Suppressor macrophage (primary cell): Measurements from ENCODE around the gene PSME4.
"Not testable (repeated sequence)": the region's sequence is repeated elsewhere in the genome, so short reads cannot be mapped to it uniquely, and the experiment has no call there.

Experiments used
- DNase-seq, 4 experiments: peaks; one replicate each; pipeline ENCODE4 v3.0.0-alpha.2; 2020 to 2022

Gene PSME4

DNA sequence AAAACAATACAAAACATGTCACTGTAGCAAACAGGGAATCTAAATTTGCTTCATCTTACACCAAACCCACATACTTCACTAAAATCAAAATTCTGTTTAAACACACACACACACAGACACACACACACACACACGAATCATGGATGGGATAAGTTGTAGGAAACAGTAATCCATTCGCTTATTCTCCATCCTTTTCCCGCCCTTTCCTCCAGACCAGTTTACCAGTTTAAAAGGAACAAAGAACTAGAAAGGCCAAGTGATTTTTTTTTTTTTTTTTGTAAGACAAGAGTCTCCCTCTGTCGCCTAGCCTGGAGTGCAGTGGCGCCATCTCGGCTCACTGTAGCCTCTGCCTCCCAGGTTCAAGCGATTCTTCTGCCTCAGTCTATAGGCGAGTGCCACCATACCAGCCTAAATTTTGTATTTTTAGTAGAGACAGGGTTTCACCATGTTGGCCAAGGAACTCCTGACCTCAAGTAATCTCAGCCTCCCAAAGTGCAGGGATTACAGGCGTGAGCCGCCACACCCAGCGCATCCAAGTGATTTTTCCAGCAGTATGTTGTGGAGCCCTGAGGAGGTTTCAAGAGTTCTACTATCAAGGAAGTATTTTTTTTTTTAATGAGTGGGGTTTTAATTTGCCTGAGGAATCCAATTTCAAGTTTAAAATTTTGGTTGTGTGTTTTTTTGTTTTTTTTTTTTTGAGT is 5.7 kb downstream of the PSME4 start:
- DNase-seq = no peak

GRCh38 chr2:53964257-53964952 is 6.4 kb downstream of the PSME4 start:
- peak in 3 of 4 experiments; percentile 13 to 54 (median 52) for DNase-seq

DNA sequence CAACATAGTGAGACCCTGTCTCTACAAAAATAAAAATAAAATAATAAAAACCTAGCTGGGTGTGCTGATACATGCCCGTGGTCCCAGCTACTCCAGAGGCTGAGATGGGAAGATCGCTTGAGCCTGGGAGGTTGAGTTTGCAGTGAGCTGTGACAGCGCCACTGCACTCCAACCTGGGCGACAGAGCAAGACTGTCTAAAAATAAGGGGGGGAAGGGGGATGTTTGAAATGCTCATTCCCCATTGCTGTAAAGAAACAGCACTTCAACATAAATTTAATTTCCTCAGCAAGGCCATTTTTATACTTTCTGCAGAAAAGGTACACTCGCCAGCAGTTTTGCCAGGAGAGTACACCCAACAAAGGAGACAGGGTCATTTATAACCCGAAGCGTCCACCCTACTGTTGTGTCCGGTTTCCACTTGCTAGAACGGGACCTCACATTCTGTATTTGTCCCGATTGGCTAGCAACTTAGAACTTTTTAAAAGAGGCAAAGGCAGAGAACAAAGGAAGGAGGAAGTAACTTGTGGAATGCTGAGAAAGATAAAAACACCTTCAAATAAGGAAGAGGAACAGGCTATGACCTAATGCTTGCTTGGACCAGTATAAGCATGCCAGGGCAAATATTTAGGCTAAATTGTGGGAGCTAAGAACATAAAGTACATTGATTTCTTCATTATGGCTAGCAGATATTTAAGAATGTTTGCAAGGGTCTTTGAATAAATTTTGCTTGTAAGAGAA is 9.1 kb downstream of the PSME4 start:
- peak in 3 of 4 experiments; percentile 4 to 16 (median 16) for DNase-seq

GRCh38 chr2:53960476-53960875 is 10.3 kb downstream of the PSME4 start:
- no peak for DNase-seq

DNA sequence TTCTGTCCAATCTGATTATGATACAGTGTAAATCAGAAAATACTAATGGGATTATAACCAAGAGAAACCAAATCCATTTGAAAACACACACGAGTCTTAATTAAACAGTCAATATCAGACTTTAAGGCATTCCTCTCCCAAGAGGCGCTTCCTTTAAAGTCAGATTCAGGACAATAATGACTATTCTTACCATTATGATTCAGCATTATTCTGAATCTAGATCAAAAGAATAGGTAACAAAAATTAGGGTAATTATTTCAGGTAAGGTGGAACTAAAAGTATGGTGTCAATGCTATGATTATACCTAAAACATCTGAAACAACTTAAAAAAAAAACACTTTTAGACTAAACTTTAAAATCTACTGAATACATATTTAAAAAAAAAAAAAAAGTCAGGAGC is 12.3 kb downstream of the PSME4 start:
- DNase-seq = no peak

DNA sequence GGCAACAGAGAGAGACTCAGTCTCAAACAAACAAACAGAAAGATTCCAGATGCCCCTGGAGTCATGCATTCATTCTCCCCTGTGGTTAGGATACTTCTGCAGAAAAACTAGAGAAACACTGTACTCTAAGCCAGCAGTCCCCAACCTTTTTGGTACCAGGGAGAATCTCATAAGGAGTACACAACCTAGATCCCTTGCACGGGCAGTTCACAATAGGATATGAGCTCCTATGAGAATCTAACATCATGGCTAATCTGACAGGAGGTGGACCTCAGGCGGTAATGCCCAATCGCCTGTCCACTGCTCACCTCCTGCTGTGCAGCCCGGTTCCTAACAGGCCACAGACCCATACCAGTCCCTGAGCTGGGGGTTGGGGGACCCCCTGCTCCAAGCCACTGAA is 18.3 kb downstream of the PSME4 start:
- DNase-seq = no peak

GRCh38 chr2:53949457-53949856 is 21.3 kb downstream of the PSME4 start:
- DNase-seq = no peak

- DNase-seq = peak in 2 of 4 experiments; percentile 23 to 31
These were observed 25.3 kb downstream of the PSME4 start for GRCh38 chr2:53945538-53945937.

- DNase-seq = no peak
These were observed 26.3 kb downstream of the PSME4 start for GRCh38 chr2:53944542-53944941.

- no peak for DNase-seq
These were observed 28.5 kb downstream of the PSME4 start for GRCh38 chr2:53942280-53942679.

GRCh38 chr2:53941749-53942148 is 29.0 kb downstream of the PSME4 start:
- DNase-seq = no peak

DNA sequence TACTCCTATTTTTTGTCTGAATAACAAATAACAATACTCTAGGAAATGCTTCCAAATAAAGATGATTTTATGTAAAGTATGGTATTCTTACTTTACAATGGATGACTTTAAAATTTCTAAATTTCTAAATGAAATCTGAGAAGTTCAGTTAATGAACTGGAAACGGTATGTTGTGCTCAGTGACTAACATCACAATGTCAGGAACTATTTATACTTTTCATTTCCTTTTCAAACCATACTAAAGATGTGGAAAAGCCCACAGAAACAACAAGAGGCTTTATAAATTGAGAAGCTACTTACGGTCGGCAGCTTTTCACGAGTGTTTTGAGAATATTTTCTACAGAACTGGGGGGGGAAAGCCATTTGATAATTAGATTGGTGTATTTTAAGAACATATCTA is 31.1 kb downstream of the PSME4 start:
- DNase-seq = no peak

DNA sequence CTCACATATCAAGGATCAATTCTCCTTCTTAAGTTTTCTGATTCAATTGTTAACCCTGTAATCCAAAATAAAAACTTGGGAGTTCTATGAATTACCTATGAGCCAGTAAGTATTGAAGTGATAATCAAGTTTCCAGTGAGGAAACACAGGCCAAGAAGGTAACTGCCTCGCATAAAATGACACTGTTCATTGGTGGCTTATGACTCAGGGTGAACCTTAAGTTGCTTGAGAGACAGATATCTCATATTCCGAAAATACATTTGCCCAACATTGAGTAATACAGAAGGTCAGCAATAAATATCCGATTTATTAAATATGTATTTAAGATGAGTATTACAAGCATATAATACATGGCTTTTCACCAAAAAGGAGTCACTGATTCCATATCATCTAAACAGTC is 31.9 kb downstream of the PSME4 start:
- no peak for DNase-seq

GRCh38 chr2:53933329-53933728 is 37.5 kb downstream of the PSME4 start:
- DNase-seq = no peak

GRCh38 chr2:53926321-53926720 is 44.5 kb downstream of the PSME4 start:
- DNase-seq = not testable (repeated sequence)

DNA sequence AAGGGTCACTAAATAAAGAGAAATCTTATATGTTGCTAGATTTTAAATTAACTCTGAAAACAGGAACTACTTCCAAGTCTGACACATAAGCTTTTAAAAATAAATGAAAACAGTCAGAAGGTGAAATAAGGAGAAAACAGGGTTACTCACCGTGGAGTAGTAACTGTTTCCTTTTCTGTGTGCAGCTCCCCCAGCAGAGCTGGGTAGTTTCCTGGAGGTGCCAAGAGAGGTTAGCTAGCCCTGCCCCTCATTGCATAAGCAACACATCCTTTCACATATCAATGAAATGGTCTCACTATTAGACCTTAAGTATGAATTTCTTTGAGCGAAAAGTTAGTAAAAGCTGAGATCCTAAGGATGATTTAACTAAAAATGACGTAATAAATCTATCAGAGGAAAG is 57.1 kb downstream of the PSME4 start:
- DNase-seq = peak in 3 of 4 experiments; percentile 6 to 25 (median 11)

- peak in 3 of 4 experiments; percentile 3 to 36 (median 16) for DNase-seq
These were observed 59.2 kb downstream of the PSME4 start for GRCh38 chr2:53911434-53912189.

DNA sequence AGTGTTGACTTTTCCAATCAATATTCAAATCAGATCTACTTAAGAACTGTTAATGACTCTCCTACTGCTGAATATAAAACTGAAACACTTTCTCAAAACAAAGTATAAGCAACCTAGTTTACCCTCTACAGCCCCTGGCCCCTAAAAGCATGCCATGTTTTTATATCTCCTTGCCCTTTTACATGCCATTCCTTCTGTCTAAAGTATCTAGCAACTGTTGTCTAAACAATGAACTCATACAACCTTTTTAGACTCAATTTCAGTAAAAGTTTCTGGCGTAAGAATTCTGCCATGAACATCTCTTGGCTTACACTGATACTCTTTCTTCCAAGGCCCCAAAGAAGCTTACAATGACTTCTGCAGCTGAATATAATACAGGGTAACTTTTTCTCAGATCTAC is 63.2 kb downstream of the PSME4 start:
- DNase-seq = no peak

GRCh38 chr2:53905396-53905795 is 65.4 kb downstream of the PSME4 start:
- no peak for DNase-seq

GRCh38 chr2:53903011-53903410 is 67.8 kb downstream of the PSME4 start:
- DNase-seq = no peak

DNA sequence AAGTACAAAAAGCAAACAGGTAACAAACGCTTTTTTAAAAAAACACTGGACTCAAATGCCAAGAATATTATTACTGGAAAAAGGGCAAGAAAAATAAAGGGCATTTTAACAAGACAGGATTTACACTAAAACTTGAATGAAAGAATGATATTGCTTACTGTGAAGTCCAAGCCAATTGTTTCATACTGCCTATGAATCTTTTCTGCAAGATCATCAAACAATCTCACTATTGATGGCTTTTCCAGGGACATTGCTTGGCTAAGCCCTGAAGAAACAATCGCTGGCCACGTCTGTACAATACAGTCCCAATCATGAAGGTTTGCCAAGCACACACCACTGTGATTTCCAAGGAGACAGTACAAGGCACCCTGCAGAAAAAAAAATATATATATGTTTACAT is 69.6 kb downstream of the PSME4 start:
- DNase-seq = no peak

GRCh38 chr2:53896864-53897263 is 73.9 kb downstream of the PSME4 start:
- no peak for DNase-seq
